SW 1271 (cell line): ENCODE data around the gene ACER3.
A peak's percentile ranks its signal among the peaks of the same experiment; 100 is the strongest.
"Not testable (repeated sequence)": the region's sequence is repeated elsewhere in the genome, so short reads cannot be mapped to it uniquely, and the experiment has no call there.

Source experiments
- DNase-seq, 2 experiments: peaks; one replicate each; lab custom pipeline; 2025; lab: John Stamatoyannopoulos, UW

The ACER3 gene

DNA sequence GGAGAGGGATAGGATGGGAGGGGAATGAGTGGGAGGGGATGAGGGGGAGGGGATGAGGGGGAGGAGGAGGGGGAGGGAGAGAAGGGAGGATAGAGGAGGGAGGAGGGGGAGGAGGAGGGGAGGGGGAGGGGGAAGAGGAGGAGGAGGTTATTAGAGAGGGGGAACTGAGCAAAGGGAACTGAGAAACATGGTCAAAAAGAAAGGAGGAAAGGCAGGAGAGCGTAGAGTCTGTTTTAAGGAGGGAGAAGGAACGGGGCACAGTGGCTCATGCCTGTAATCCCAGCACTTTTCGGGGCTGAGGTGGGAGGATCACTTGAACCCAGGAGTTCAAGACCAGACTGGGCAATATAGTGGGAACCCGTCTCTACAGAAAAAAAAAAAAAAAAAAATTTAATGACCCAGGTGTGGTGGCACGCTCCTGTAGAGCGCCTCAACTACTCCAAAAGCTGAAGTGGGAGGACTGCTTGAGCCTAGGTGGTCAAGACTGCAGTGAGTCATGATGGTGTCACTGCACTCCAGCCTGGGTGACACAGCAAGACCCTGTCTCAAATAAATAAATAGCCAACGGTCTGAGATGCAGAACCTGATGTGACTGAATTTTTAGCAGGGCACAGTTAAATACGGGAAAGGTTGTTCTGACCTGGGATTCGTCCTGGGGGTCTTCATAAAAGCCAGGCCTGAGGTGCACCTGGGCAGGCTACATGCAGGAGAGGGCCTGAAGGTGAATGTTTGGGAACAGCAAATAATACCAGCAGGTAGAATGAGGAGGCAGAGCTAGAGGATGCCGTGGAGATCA lies 177.5 kb downstream of the ACER3 start:
- DNase-seq: no peak

GRCh38 chr11:77038825-77039326 lies 178.2 kb downstream of the ACER3 start:
- no peak for DNase-seq

DNA sequence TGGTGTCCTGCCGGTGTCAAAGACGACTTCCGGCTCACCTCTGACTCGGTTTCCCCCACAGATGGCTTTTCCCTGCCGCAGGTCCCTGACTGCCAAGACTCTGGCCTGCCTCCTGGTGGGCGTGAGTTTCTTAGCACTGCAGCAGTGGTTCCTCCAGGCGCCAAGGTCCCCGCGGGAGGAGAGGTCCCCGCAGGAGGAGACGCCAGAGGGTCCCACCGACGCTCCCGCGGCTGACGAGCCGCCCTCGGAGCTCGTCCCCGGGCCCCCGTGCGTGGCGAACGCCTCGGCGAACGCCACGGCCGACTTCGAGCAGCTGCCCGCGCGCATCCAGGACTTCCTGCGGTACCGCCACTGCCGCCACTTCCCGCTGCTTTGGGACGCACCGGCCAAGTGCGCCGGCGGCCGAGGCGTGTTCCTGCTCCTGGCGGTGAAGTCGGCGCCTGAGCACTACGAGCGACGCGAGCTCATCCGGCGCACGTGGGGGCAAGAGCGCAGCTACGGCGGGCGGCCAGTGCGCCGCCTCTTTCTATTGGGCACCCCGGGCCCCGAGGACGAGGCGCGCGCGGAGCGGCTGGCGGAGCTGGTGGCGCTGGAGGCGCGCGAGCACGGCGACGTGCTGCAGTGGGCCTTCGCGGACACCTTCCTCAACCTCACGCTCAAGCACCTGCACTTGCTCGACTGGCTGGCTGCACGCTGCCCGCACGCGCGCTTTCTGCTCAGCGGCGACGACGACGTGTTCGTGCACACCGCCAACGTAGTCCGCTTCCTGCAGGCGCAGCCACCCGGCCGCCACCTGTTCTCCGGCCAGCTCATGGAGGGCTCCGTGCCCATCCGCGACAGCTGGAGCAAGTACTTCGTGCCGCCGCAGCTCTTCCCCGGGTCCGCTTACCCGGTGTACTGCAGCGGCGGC lies 179.0 kb downstream of the ACER3 start:
- peak in 1 of 2 experiments; percentile 24 for DNase-seq

DNA sequence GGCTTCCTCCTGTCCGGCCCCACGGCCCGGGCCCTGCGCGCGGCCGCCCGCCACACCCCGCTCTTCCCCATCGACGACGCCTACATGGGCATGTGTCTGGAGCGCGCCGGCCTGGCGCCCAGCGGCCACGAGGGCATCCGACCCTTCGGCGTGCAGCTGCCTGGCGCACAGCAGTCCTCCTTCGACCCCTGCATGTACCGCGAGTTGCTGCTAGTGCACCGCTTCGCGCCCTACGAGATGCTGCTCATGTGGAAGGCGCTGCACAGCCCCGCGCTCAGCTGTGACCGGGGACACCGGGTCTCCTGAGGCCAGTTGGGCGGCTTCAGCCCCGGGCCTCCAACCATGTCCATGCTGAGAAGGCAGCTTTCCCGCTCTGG lies 179.7 kb downstream of the ACER3 start:
- no peak for DNase-seq

DNA sequence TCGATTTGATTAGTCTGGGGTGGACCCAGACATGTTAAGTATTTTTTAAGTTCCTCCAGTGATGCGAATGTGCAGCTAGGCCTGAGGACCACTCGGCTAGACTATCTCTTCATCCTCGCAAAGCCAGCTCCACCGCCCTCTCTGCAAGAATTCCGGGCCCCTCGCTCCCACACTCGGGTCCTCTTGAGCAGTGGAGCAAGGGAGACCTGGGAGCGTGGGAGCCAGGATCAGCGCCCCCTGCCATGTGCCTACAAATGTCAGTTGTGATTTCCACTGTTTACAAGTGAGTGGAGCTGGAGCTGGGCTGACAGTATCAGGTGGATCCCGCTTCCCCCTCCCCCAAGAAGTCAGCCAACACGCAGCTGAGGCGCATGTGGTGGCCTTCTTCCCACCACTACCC lies 180.2 kb downstream of the ACER3 start:
- DNase-seq: no peak

DNA sequence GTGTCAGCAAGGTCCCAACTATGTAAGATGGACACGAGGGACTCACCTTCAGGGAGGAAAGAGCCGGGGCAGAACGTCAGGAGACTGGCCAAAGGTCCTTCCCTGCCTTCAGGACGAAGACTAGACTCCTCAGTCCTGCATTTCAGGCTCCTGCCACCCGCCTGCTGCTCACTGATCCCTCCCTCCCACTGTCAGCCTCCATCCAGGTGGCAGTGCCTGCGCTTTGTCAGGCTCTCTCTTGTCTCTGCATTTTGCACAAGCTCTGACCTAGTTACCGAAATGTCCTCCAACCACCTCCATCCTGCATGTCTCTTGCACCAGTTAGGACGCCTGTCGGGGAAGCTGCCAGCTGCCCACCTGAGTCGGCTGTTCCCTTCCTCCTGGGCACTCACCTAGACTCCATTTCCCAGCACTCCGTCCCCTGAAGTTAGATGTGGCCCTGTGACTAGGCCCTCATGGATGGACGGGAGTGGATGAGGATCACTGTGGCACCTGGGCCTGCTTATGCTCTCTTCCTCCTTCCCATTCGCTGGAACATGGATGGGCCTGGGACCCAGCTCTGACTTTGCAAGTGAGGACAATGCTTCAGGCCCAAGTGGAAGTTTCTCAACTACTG lies 181.5 kb downstream of the ACER3 start:
- no peak for DNase-seq

DNA sequence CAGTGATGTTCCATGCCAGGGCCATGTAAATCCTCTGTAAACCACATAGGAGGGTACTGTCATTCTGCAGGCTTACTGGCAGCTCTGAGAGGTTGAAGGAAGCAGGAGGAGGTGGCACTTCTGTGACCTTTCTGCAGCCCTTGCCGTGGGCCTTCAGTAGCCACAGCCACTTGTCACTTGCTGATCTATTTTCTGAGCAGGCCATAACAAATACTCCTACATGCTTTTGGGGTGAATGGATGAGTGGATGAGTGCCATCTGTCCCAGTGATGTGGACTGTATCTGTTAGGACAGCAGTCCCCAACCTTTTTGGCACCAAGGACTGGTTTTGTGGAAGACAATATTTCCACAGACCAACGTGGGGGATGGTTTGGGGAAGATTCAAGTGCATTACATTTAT lies 183.6 kb downstream of the ACER3 start:
- no peak for DNase-seq

- no peak for DNase-seq
Measured at GRCh38 chr11:77044886-77045285, 184.2 kb downstream of the ACER3 start.

GRCh38 chr11:77046060-77046501 lies 185.4 kb downstream of the ACER3 start:
- peak in 1 of 2 experiments; percentile 36 for DNase-seq

- peak; percentile 87 to 95 for DNase-seq
Measured at GRCh38 chr11:77047007-77047927, 186.5 kb downstream of the ACER3 start.

- DNase-seq: not testable (repeated sequence)
Measured at GRCh38 chr11:77047928-77048446, 187.3 kb downstream of the ACER3 start.

- no peak for DNase-seq
Measured at GRCh38 chr11:77049026-77049425, 188.3 kb downstream of the ACER3 start.

DNA sequence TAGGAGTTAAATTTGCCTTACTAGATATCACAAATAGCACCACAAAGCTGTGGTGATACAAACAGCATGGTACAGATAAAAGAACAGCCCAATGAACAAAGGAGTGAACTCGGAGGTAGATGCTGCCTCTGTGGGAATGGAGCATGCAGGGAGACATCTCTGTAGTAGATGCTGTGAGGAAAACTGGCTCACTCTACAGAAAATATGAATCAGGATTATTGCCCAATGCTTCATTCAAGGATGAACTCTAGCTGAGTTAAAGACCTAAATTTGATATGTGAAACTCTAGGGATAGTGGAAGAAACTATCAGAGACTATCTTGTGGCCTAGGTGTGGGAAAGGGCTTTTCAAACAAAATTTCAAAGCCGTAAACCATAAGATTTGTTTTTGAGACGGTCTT lies 190.8 kb downstream of the ACER3 start:
- no peak for DNase-seq

DNA sequence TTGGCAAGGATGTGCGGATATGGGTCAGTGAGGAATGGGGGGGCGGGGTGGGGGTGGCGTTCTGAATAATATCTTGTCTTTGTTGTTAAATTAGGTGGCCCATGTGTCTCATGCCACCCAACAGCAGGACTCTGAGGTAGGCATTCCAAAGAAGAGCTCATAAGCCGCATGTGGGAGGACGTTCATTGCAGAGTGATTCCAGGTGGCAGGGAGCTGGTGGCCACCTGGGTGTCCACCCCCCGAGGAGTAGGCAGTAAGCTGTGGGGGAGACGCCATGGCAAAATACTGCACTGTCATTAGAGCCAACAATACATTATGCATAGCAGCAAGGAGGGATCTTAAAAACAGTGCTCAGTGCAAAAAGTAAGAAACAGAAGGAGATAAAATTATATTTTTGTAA lies 191.8 kb downstream of the ACER3 start:
- DNase-seq: no peak

DNA sequence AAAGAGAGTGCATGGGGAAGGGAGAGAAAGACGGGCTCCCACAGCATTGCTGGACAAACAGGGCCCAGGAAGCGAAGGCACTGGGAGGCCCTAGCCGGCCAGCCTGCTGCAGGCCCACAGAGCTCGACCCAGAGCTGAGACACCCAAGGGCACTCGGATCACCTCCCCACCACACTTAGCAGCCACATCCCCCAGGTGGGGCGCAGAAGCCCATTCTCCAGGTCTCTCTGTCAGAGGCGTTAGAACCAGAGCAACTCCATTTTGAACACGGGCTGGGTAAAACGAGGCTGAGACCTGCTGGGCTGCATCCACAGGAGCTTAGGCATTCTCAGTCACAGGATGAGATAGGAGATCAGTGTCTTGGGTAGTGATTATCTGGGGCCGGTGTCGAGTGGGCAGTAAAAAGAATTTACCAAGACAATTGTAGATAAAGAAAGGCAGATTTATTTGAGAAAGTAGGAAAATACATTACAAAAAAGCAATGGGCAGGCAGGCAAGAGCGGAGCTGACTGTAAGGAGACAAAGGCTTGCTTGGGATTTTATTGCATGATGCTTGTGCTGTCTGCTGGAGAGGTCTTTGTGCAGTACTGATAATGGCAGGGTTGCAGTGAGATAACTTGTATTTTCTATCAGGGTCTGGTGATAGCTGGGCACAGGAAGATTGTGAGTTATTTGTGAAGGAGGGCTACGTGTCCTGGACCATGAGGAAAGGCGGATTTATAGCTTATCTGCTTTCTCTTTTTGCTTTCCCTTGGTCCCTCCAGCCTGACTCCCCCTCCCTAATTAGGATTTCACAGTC lies 192.7 kb downstream of the ACER3 start:
- DNase-seq: no peak

DNA sequence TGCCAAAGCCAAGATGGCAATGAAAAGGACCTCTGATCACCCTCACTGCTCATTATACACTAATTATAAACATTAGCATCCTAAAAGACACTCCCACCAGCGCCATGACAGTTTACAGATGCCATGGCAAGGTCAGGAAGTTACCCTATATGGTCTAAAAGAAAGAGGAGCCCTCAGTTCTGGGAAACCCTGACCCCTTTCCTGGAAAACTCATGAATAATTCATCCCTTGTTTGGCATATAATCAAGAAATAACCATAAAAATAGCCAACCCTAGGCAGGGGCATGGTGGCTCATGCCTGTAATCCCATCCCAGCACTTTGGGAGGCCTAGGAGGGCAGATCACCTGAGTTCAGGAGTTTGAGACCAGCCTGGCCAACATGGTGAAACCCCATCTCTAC lies 193.4 kb downstream of the ACER3 start:
- no peak for DNase-seq

GRCh38 chr11:77055101-77055561 lies 194.4 kb downstream of the ACER3 start:
- no peak for DNase-seq

DNA sequence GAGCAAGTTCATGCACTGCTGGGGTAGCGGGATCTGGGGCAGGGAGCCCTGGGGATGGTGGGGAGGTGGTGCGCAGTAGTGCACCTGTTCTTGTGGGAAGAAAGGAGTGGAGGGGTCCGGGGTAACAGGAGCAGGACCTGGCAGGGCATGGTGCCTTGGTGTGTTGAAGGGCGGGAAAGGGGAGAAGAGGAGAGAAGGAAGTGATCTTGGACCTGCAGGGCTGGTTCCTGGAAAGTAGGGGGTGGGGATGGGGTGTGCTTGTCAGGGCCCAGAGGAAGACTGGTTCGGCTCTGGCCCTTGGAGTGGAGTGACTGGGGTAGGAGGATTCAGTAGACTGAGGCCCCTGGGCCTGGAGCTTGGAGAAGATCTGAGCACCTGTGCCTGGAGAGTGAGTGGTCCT lies 195.2 kb downstream of the ACER3 start:
- DNase-seq: no peak

DNA sequence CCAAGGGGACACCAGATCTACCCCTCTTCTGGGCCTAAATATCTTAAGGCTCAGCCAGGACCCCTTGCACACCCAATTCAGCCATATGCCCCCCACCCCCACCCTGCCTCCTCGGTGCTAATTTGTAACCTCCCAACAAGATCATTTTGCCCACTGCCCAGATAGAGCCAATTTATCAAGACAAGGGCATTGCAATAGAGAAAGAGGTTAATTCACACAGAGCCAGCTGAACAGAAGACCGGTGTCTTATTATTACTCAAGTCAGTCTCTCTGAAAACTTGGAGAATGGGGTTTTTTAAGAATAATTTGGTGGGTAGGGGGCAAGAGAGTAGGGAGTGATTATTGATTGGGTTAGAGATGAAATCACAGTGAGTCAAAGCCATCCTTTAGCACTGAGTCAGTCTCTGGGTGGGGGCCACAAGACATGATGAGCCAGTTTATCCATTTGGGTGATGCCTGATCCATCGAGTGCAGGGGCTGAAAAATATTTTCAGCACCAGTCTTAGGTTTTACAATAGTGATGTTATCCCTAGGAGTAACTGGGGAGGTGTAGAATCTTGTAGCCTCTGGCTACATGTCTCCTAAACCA lies 196.2 kb downstream of the ACER3 start:
- DNase-seq: no peak
